HepG2 (cell line): ENCODE data around the gene PREX1. TPM values are rescaled to one million over a fixed set of nuclear protein-coding genes. Genes with fewer than 3 reads are reported as not detected.

Experiments used
- MEF2D ChIP-seq: sonication (generic); formaldehyde crosslinking; IDR thresholded peaks from 2 replicates; pipeline ENCODE4 v1.5.1; 2020; ENCODE audit warnings: mild to moderate bottlenecking, missing genetic modification reagents
- PCBP1 ChIP-seq: fragments of 200-400 bp; formaldehyde crosslinking; IDR thresholded peaks from 2 replicates; pipeline ENCODE4 v1.6.1; 2017; ENCODE audit warnings: mild to moderate bottlenecking, low read depth, low read length, borderline replicate concordance
- POLR2AphosphoS2 ChIP-seq: IDR thresholded peaks from 2 replicates; pipeline ENCODE4 v1.6.1; 2011; ENCODE audit warnings: low read depth, low read length, improper control_type of control experiment
- PPARG ChIP-seq: conservative IDR thresholded peaks from 2 replicates; pipeline ENCODE4 v1.6.1; 2016; ENCODE audit warnings: missing biosample characterization, missing genetic modification reagents
- SP140L ChIP-seq: sonication (generic); formaldehyde crosslinking; IDR thresholded peaks from 2 replicates; pipeline ENCODE4 v1.4.0; 2020; ENCODE audit warnings: missing genetic modification reagents, borderline replicate concordance
- SP2 ChIP-seq: sonication (generic); formaldehyde crosslinking; IDR thresholded peaks from 2 replicates; pipeline ENCODE4 v1.5.1; 2020; ENCODE audit warnings: mild to moderate bottlenecking, missing genetic modification reagents
- ZNF253 ChIP-seq: sonication (generic); formaldehyde crosslinking; IDR thresholded peaks from 2 replicates; pipeline ENCODE4 v1.8.0; 2022; ENCODE audit warnings: mild to moderate bottlenecking, missing genetic modification reagents, borderline replicate concordance
- ZNF451 ChIP-seq: sonication (generic); formaldehyde crosslinking; IDR thresholded peaks from 2 replicates; pipeline ENCODE4 v1.5.0; 2020; ENCODE audit warnings: mild to moderate bottlenecking, missing genetic modification reagents
- ZNF839 ChIP-seq: sonication (generic); formaldehyde crosslinking; IDR thresholded peaks from 2 replicates; pipeline ENCODE4 v1.4.0; 2020; ENCODE audit warnings: missing genetic modification reagents, mild to moderate bottlenecking, borderline replicate concordance
- polyA plus RNA-seq, 8 experiments: library from polyadenylated mRNA; depleted of rRNA in 3 of 8; stranded (reverse) in 7 of 8; unstranded in 1 of 8; fragments of >200 nt; fragmentation: Illumina TruSeq in 4 of 8; extraction: Trizol in 4 of 8; gene quantifications; 2 replicates each; pipeline versions ENCODE4 v1.2.1 to v1.2.3, GENCODE V29; 2011 to 2016; ENCODE audit warnings: low read depth in 4 of 8, missing spikeins in 1 of 8, mixed read lengths in 1 of 8; ENCODE audit not compliant: insufficient read depth in 1 of 8
- total RNA-seq, 5 experiments: library from RNA; depleted of rRNA; stranded (reverse); fragments of >200 nt; fragmentation: Illumina TruSeq; extraction: Trizol; gene quantifications; 2 replicates each; pipeline ENCODE4 v1.2.3, GENCODE V29; 2016; ENCODE audit warnings: low read depth in 1 of 5
- TF ChIP-seq, protein P1 (sequence below): IDR thresholded peaks from 2 replicates; pipeline ENCODE4 v1.4.0; 2020; ENCODE audit warnings: mild to moderate bottlenecking, missing genetic modification reagents
- TF ChIP-seq, protein P2 (sequence below), 2 experiments: sonication (generic) in 1 of 2; formaldehyde crosslinking in 1 of 2; IDR thresholded peaks; 2 replicates each; pipeline versions ENCODE4 v1.5.1 to v1.6.1; 2011 to 2020; ENCODE audit warnings: borderline replicate concordance in 1 of 2, low read depth in 1 of 2, low read length in 1 of 2, mild to moderate bottlenecking in 1 of 2, missing genetic modification reagents in 1 of 2, moderate library complexity in 1 of 2
- TF ChIP-seq, protein P3 (sequence below): sonication (generic); formaldehyde crosslinking; IDR thresholded peaks from one replicate; pipeline ENCODE4 v1.5.1; 2020; ENCODE audit warnings: mild to moderate bottlenecking, missing genetic modification reagents; ENCODE audit errors: not compliant biosample characterization

The PREX1 gene
- total and polyA plus RNA-seq, 2 of the 13 experiments (the other 11 are each of a cell fraction or from before 2014, with no cell fraction given) = 0.02 to 0.04 TPM

DNA sequence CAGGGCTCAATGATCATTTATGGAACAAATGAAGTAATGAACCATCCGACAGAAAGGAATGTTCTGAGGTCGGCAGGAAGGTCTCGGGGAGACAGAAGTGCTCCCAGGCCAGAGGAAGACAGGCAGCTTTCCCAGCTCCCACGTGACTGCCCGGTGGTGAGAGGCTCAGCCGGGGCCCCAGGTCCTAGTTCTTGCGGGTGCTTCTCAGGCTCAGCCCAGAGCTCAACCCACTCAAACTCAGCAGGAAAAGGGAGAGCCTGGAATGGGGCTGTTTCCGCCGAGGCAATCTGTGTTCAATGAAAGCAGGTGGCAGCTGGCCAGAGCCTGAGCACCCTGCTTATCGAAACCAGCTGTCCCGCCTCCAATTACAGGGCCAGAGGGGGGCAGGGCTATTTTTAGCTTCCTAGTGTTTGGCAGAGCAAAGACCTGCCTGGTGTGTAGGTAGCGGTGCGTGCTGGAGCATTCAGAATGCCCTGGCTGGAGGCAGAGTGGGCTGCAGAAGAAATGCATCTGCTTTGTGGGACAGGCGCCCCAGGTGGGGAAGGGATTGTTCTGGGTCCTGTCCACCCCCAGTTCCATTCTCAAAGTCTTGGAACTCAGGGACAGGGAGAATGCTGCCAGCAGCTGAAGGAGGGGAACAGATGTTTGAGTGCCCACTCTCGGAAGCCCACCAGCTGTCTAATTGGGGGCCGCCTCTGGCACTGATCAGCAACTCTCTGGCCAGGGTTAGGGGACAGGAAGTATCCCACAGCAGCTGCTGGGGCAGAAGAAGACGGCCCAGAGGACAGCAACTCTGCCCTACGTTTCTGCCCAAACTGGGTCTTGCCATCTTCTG lies 145.1 kb downstream of the PREX1 start (continued):
- TF ChIP-seq, protein P1, sequence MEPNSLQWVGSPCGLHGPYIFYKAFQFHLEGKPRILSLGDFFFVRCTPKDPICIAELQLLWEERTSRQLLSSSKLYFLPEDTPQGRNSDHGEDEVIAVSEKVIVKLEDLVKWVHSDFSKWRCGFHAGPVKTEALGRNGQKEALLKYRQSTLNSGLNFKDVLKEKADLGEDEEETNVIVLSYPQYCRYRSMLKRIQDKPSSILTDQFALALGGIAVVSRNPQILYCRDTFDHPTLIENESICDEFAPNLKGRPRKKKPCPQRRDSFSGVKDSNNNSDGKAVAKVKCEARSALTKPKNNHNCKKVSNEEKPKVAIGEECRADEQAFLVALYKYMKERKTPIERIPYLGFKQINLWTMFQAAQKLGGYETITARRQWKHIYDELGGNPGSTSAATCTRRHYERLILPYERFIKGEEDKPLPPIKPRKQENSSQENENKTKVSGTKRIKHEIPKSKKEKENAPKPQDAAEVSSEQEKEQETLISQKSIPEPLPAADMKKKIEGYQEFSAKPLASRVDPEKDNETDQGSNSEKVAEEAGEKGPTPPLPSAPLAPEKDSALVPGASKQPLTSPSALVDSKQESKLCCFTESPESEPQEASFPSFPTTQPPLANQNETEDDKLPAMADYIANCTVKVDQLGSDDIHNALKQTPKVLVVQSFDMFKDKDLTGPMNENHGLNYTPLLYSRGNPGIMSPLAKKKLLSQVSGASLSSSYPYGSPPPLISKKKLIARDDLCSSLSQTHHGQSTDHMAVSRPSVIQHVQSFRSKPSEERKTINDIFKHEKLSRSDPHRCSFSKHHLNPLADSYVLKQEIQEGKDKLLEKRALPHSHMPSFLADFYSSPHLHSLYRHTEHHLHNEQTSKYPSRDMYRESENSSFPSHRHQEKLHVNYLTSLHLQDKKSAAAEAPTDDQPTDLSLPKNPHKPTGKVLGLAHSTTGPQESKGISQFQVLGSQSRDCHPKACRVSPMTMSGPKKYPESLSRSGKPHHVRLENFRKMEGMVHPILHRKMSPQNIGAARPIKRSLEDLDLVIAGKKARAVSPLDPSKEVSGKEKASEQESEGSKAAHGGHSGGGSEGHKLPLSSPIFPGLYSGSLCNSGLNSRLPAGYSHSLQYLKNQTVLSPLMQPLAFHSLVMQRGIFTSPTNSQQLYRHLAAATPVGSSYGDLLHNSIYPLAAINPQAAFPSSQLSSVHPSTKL (CRISPR knock-in tag) = 0 out of 2 replicates have a peak, but pooled peaks have one; percentile 5
- TF ChIP-seq PCBP1 (no peak), SP140L (CRISPR knock-in tag) (no peak), SP2 (CRISPR knock-in tag) (no peak), ZNF253 (no peak), POLR2AphosphoS2 (no peak), ZNF451 (CRISPR knock-in tag) (no peak), MEF2D (CRISPR knock-in tag) (peak; percentile 33; the same call in 1 of the 2 replicates), ZNF839 (CRISPR knock-in tag) (0 out of 2 replicates have a peak, but pooled peaks have one; percentile 47), PPARG (CRISPR knock-in tag) (no peak)
- TF ChIP-seq, protein P2, sequence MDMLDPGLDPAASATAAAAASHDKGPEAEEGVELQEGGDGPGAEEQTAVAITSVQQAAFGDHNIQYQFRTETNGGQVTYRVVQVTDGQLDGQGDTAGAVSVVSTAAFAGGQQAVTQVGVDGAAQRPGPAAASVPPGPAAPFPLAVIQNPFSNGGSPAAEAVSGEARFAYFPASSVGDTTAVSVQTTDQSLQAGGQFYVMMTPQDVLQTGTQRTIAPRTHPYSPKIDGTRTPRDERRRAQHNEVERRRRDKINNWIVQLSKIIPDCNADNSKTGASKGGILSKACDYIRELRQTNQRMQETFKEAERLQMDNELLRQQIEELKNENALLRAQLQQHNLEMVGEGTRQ (IDR thresholded peaks at IDR 0.05; ENCODE audit: low read depth, low read length) = peak; percentile 60; the same call in 1 of the 2 replicates
- TF ChIP-seq, protein P2 (CRISPR knock-in tag; IDR thresholded peaks at IDR 0.05; ENCODE audit: borderline replicate concordance) = peak; percentile 59; the same call in 1 of the 2 replicates
- TF ChIP-seq, protein P3, sequence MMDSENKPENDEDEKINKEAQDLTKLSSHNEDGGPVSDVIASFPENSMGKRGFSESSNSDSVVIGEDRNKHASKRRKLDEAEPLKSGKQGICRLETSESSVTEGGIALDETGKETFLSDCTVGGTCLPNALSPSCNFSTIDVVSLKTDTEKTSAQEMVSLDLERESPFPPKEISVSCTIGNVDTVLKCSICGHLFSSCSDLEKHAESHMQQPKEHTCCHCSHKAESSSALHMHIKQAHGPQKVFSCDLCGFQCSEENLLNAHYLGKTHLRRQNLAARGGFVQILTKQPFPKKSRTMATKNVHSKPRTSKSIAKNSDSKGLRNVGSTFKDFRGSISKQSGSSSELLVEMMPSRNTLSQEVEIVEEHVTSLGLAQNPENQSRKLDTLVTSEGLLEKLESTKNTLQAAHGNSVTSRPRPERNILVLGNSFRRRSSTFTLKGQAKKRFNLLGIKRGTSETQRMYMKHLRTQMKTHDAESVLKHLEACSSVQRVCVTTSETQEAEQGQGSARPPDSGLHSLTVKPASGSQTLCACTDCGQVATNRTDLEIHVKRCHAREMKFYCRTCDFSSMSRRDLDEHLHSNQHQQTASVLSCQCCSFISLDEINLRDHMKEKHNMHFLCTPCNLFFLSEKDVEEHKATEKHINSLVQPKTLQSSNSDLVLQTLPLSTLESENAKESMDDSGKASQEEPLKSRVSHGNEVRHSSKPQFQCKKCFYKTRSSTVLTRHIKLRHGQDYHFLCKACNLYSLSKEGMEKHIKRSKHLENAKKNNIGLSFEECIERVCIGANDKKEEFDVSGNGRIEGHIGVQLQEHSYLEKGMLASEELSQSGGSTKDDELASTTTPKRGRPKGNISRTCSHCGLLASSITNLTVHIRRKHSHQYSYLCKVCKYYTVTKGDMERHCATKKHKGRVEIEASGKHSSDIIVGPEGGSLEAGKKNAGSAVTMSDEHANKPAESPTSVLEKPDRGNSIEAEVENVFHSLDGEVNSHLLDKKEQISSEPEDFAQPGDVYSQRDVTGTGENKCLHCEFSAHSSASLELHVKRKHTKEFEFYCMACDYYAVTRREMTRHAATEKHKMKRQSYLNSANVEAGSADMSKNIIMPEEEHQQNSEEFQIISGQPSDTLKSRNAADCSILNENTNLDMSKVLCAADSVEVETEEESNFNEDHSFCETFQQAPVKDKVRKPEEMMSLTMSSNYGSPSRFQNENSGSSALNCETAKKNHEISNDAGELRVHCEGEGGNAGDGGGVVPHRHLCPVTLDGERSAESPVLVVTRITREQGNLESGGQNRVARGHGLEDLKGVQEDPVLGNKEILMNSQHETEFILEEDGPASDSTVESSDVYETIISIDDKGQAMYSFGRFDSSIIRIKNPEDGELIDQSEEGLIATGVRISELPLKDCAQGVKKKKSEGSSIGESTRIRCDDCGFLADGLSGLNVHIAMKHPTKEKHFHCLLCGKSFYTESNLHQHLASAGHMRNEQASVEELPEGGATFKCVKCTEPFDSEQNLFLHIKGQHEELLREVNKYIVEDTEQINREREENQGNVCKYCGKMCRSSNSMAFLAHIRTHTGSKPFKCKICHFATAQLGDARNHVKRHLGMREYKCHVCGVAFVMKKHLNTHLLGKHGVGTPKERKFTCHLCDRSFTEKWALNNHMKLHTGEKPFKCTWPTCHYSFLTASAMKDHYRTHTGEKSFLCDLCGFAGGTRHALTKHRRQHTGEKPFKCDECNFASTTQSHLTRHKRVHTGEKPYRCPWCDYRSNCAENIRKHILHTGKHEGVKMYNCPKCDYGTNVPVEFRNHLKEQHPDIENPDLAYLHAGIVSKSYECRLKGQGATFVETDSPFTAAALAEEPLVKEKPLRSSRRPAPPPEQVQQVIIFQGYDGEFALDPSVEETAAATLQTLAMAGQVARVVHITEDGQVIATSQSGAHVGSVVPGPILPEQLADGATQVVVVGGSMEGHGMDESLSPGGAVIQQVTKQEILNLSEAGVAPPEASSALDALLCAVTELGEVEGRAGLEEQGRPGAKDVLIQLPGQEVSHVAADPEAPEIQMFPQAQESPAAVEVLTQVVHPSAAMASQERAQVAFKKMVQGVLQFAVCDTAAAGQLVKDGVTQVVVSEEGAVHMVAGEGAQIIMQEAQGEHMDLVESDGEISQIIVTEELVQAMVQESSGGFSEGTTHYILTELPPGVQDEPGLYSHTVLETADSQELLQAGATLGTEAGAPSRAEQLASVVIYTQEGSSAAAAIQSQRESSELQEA (CRISPR knock-in tag) = peak; percentile 25
